ENCODE data around the gene SGK1. TPM values are rescaled to one million over a fixed set of nuclear protein-coding genes. Genes with fewer than 3 reads are reported as not detected.
"Not testable (repeated sequence)": the region's sequence is repeated elsewhere in the genome, so short reads cannot be mapped to it uniquely, and the experiment has no call there.

The SGK1 gene
- total and polyA plus RNA-seq, 10 donors = 12.3 to 80.1 (median 51.4) TPM

GRCh38 chr6:134199848-134200606 lies 117.9 kb downstream of the SGK1 start:
- no peak for DNase-seq
- no peaks in the 10 kb centered on the region for H3K36me3 ChIP-seq
- peaks cover 0 to 16% (median 14%) of the 10 kb centered on the region in 8 donors for H3K9me3 ChIP-seq
- WGBS, 5 donors = 81 to 93% (median 86%) methylated on average over 5 of the region's 5 CpGs
- H3K4me3 ChIP-seq = no peak overlapping the region
- intact Hi-C loops (cut with DNase I; ENCODE audit: low total_unique reads) = no loop called here
- no peak overlapping the region for H3K27ac ChIP-seq
- TF ChIP-seq POLR2A (IDR thresholded peaks at IDR 0.05) (no peak), POLR2AphosphoS5 (IDR thresholded peaks at IDR 0.05) (no peak), CTCF (IDR thresholded peaks at IDR 0.05 in 8 of 11, conservative IDR thresholded peaks at IDR 0.05 in 3 of 11) (no peak)
- H3K27me3 ChIP-seq (replicated peaks in 1 of 7) = no peaks in the 10 kb centered on the region
- peaks cover 0 to 4% (median 0%) of the 10 kb centered on the region in 6 donors for H3K4me1 ChIP-seq

GRCh38 chr6:134198093-134198492 lies 119.8 kb downstream of the SGK1 start:
- peaks cover 0 to 3% (median 1%) of the 10 kb centered on the region in 8 donors for H3K9me3 ChIP-seq
- no peak for TF ChIP-seq CTCF (IDR thresholded peaks at IDR 0.05 in 8 of 11, conservative IDR thresholded peaks at IDR 0.05 in 3 of 11)
- no peak for TF ChIP-seq POLR2AphosphoS5 (IDR thresholded peaks at IDR 0.05)
- TF ChIP-seq POLR2A (IDR thresholded peaks at IDR 0.05) = no peak
- no peak overlapping the region for H3K4me3 ChIP-seq
- peaks cover 0 to 4% (median 0%) of the 10 kb centered on the region in 6 donors for H3K4me1 ChIP-seq
- H3K36me3 ChIP-seq = no peaks in the 10 kb centered on the region
- WGBS, 5 donors = 84 to 95% (median 92%) methylated on average over 3 of the region's 3 CpGs
- no peaks in the 10 kb centered on the region for H3K27me3 ChIP-seq (replicated peaks in 1 of 7)
- intact Hi-C loops (cut with DNase I; ENCODE audit: low total_unique reads) = no loop called here
- no peak for DNase-seq
- H3K27ac ChIP-seq = no peak overlapping the region

- H3K4me3 ChIP-seq; H3K27ac ChIP-seq; H3K36me3 ChIP-seq; H3K4me1 ChIP-seq; intact Hi-C loops (cut with DNase I; ENCODE audit: low total_unique reads); H3K9me3 ChIP-seq; H3K27me3 ChIP-seq (replicated peaks in 1 of 7); DNase-seq: not testable (repeated sequence)
- WGBS, 5 donors = 81 to 97% (median 93%) methylated on average over 6 of the region's 6 CpGs
Measured at GRCh38 chr6:134197685-134198084, 120.2 kb downstream of the SGK1 start.

- Histone ChIP-seq H3K27ac (no peak overlapping the region), H3K9me3 (no peaks in the 10 kb centered on the region), H3K27me3 (replicated peaks in 1 of 7) (no peaks in the 10 kb centered on the region), H3K4me1 (peaks cover 0 to 4% (median 0%) of the 10 kb centered on the region in 6 donors), H3K36me3 (no peaks in the 10 kb centered on the region), H3K4me3 (no peak overlapping the region)
- no peak for DNase-seq
- intact Hi-C loops (cut with DNase I; ENCODE audit: low total_unique reads) = no loop called here
- TF ChIP-seq CTCF (IDR thresholded peaks at IDR 0.05 in 8 of 11, conservative IDR thresholded peaks at IDR 0.05 in 3 of 11) (no peak), POLR2AphosphoS5 (IDR thresholded peaks at IDR 0.05) (no peak), POLR2A (IDR thresholded peaks at IDR 0.05) (no peak)
- WGBS, 5 donors = 73 to 81% (median 75%) methylated on average over 11 of the region's 11 CpGs
Measured at GRCh38 chr6:134196568-134197193, 121.2 kb downstream of the SGK1 start.
